ENCODE results near the gene PRKCZ.

GRCh38 chr1:2031546-2032540 is 18.4 kb upstream of the PRKCZ start:
- no peak for TF ChIP-seq YY1 (IDR thresholded peaks at IDR 0.05; ENCODE audit: insufficient read depth, insufficient read length)
- no peak for TF ChIP-seq SUZ12 (IDR thresholded peaks at IDR 0.05; ENCODE audit: extremely low read depth, insufficient read depth, insufficient read length)

Data from NT2/D1 (cell line).